SK-N-MC (cell line): ENCODE results near the gene CDHR5.

ENCODE experiments used
- DNase-seq: peaks from one replicate; pipeline ENCODE4 v3.0.0-alpha.2; 2011; ENCODE audit warnings: low read depth, low spot score
- H3K27ac ChIP-seq: fragments of 200-600 bp; sonication (generic); 2 replicates; pipeline ENCODE4 v1.5.1; 2016; ENCODE audit warnings: mixed run types
- H3K36me3 ChIP-seq: fragments of 200-600 bp; sonication (generic); 2 replicates; pipeline ENCODE4 v1.6.1; 2017; ENCODE audit warnings: antibody characterized with exemption, low read length, mixed read lengths; ENCODE audit not compliant: insufficient read depth
- H3K4me3 ChIP-seq: fragments of 200-600 bp; sonication (generic); 2 replicates; pipeline ENCODE4 v1.5.1; 2016
- H3K9ac ChIP-seq: fragments of 200-600 bp; sonication (generic); 2 replicates; pipeline ENCODE4 v1.8.0; 2017; ENCODE audit warnings: mixed run types, mixed read lengths; ENCODE audit not compliant: insufficient read length
- H3K9me3 ChIP-seq: fragments of 200-600 bp; sonication (generic); 2 replicates; pipeline ENCODE4 v1.6.1; 2017; ENCODE audit warnings: low read depth, mild to moderate bottlenecking, antibody characterized with exemption, low read length, moderate library complexity, mixed read lengths
- EZH2 ChIP-seq: fragments of 200-600 bp; sonication (generic); IDR thresholded peaks from one replicate; pipeline ENCODE4 v1.6.1; 2017; ENCODE audit warnings: antibody characterized with exemption
- FOXP2 ChIP-seq: optimal IDR thresholded peaks from 2 replicates; pipeline ENCODE3; 2011; ENCODE audit warnings: mild to moderate bottlenecking, moderate library complexity; ENCODE audit not compliant: insufficient read depth; ENCODE audit errors: extremely low read length, control extremely low read depth
- POLR2AphosphoS5 ChIP-seq: IDR thresholded peaks from 2 replicates; pipeline ENCODE4 v1.6.1; 2012; ENCODE audit warnings: mild to moderate bottlenecking, low read depth, low read length, borderline replicate concordance

CDHR5 gene

GRCh38 chr11:612201-612960 is 12.4 kb downstream of the CDHR5 start:
- H3K9me3 ChIP-seq, result no peaks in the 10 kb centered on the region
- H3K4me3 ChIP-seq, result no peak overlapping the region
- peaks cover 45% of the 10 kb centered on the region; the same call in 1 of the 2 replicates for H3K36me3 ChIP-seq
- H3K9ac ChIP-seq, result no peak overlapping the region
- H3K27ac ChIP-seq, result no peak overlapping the region
- no peak for DNase-seq
- TF ChIP-seq EZH2, result no peak
- TF ChIP-seq POLR2AphosphoS5, result no peak
- TF ChIP-seq FOXP2, result no peak

GRCh38 chr11:611001-611996 is 13.5 kb downstream of the CDHR5 start:
- Histone ChIP-seq H3K9me3 (no peaks in the 10 kb centered on the region), H3K4me3 (no peak overlapping the region), H3K36me3 (peaks cover 56% of the 10 kb centered on the region), H3K9ac (no peak overlapping the region), H3K27ac (no peak overlapping the region)
- TF ChIP-seq EZH2, result no peak
- TF ChIP-seq POLR2AphosphoS5, result no peak
- no peak for TF ChIP-seq FOXP2
- DNase-seq, result no peak

DNA sequence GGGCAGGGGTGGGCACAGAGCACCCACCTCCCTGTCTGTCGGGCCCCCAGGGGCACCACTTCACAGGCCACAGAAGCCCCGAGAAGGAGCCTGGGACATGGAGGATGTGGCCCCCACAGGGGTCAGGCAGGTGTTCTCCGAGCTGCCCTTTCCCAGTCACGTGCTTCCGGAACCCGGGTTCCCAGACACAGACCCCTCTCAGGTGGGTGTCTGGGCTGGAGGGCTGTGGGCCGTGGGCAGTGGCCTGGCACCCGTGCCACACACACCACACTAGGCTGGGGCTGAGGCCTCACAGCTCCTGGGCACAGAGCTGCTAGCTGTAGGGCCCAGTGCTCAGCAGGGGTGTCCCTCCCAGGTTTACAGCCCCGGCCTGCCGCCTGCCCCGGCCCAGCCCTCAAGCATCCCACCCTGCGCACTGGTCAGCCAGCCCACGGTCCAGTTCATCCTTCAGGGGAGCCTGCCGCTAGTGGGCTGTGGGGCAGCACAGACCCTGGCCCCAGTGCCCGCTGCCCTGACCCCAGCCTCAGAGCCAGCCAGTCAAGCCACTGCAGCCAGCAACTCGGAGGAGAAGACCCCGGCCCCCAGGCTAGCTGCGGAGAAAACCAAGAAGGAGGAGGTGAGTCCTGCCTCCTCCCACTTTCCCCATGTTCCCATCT is 14.5 kb downstream of the CDHR5 start:
- H3K4me3 ChIP-seq, result no peak overlapping the region
- no peak for TF ChIP-seq FOXP2
- no peak overlapping the region for H3K9ac ChIP-seq
- no peaks in the 10 kb centered on the region for H3K9me3 ChIP-seq
- no peak for DNase-seq
- peaks cover 66% of the 10 kb centered on the region for H3K36me3 ChIP-seq
- H3K27ac ChIP-seq, result no peak overlapping the region

DNA sequence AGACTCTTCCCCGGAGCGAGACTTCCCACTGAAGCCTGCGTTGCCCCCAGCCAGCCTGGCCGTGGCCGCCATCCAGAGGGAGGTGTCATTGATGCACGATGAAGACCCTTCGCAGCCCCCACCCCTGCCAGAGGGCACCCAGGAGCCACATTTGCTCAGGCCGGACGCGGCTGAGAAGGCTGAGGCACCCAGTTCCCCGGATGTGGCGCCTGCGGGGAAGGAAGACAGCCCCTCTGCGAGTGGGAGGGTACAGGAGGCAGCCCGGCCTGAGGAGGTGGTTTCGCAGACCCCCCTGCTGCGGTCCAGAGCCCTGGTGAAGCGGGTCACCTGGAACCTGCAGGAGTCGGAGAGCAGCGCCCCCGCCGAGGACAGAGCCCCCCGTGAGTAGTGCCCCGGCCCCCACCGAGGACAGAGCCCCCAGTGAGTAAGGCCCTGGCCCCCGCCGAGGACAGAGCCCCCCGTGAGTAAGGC is 15.4 kb downstream of the CDHR5 start:
- DNase-seq, result no peak
- H3K36me3 ChIP-seq, result peaks cover 73% of the 10 kb centered on the region
- no peak overlapping the region for H3K4me3 ChIP-seq
- H3K9me3 ChIP-seq, result no peaks in the 10 kb centered on the region
- TF ChIP-seq FOXP2 (no peak), POLR2AphosphoS5 (no peak), EZH2 (no peak)
- no peak overlapping the region for H3K27ac ChIP-seq
- no peak overlapping the region for H3K9ac ChIP-seq

DNA sequence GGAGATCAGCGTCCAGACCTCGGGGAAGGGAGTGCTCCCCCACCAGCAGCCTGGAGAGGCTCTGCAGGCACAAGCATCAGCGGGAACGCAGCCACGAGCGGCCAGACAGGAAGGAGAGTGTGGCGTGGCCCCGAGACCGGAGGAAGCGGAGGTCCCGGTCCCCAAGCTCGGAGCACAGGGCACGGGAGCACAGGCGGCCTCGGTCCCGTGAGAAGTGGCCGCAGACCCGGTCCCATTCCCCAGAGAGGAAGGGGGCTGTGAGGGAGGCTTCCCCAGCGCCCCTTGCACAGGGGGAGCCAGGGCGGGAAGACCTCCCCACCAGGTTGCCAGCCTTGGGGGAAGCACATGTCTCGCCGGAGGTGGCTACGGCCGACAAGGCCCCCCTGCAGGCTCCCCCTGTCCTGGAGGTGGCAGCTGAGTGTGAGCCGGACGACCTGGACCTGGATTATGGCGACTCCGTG is 15.9 kb downstream of the CDHR5 start:
- Histone ChIP-seq H3K4me3 (no peak overlapping the region), H3K36me3 (peaks cover 79% of the 10 kb centered on the region), H3K9ac (no peak overlapping the region), H3K9me3 (no peaks in the 10 kb centered on the region), H3K27ac (no peak overlapping the region)
- TF ChIP-seq POLR2AphosphoS5, result no peak
- TF ChIP-seq EZH2, result no peak
- TF ChIP-seq FOXP2, result no peak
- DNase-seq, result no peak

GRCh38 chr11:607971-608659 is 16.6 kb downstream of the CDHR5 start:
- H3K4me3 ChIP-seq, result no peak overlapping the region
- no peak for DNase-seq
- TF ChIP-seq FOXP2 (no peak), POLR2AphosphoS5 (no peak), EZH2 (no peak)
- peaks cover 81% of the 10 kb centered on the region for H3K36me3 ChIP-seq
- no peaks in the 10 kb centered on the region for H3K9me3 ChIP-seq
- no peak overlapping the region for H3K9ac ChIP-seq
- no peak overlapping the region for H3K27ac ChIP-seq

- TF ChIP-seq POLR2AphosphoS5 (no peak), EZH2 (no peak), FOXP2 (no peak)
- H3K9me3 ChIP-seq, result no peaks in the 10 kb centered on the region
- 0 out of 2 replicates have a peak overlapping the region, but pooled peaks have one; percentile 25 for H3K27ac ChIP-seq
- H3K36me3 ChIP-seq, result peaks cover 80% of the 10 kb centered on the region
- no peak overlapping the region for H3K9ac ChIP-seq
- H3K4me3 ChIP-seq, result no peak overlapping the region
- no peak for DNase-seq
These were observed 17.6 kb downstream of the CDHR5 start for GRCh38 chr11:607020-607780.
